Peyer's patch (tissue), 4 donors: ENCODE data around the gene PTPRJ. TPM values are rescaled to one million over a fixed set of nuclear protein-coding genes. Genes with fewer than 3 reads are reported as not detected.
A peak's percentile ranks its signal among the peaks of the same experiment; 100 is the strongest.

Experiments used
- DNase-seq, 3 donors: peaks; one replicate each; pipeline ENCODE4 v3.0.0-alpha.2; 2017 to 2019
- H3K27ac ChIP-seq, 4 donors: fragments of 200-600 bp; sonication (generic); one replicate each; pipeline ENCODE4 v1.5.1; 2016 to 2019
- H3K27me3 ChIP-seq, 2 donors: fragments of 200-600 bp; sonication (generic); one replicate each; pipeline ENCODE4 v1.5.1; 2019
- H3K36me3 ChIP-seq, 3 donors: fragments of 200-600 bp; sonication (generic); one replicate each; pipeline ENCODE4 v1.5.1; 2016 to 2019
- H3K4me1 ChIP-seq, 4 donors: fragments of 200-600 bp; sonication (generic); one replicate each; pipeline ENCODE4 v1.5.1; 2016 to 2019
- H3K4me3 ChIP-seq, 4 donors: fragments of 200-600 bp; sonication (generic); 1 replicate in 3 of 4; 2 replicates in 1 of 4; pipeline ENCODE4 v1.5.1; 2016 to 2019; ENCODE audit warnings: mild to moderate bottlenecking in 1 of 4
- H3K9me3 ChIP-seq, 4 donors: fragments of 200-600 bp; sonication (generic); one replicate each; pipeline ENCODE4 v1.5.1; 2016 to 2019; ENCODE audit warnings: mild to moderate bottlenecking in 1 of 4
- POLR2A ChIP-seq, 2 donors: fragments of 450-650 bp; IDR thresholded peaks; one replicate each; pipeline ENCODE4 v1.5.1; 2017; ENCODE audit warnings: antibody characterized with exemption in 2 of 2, mild to moderate bottlenecking in 2 of 2, moderate library complexity in 2 of 2
- total RNA-seq, 4 donors: library from RNA; depleted of rRNA; stranded (reverse); fragments of >200 nt; gene quantifications; one replicate each; pipeline ENCODE4 v1.1.0, GENCODE V29; 2016
- TF ChIP-seq, protein P1 (sequence below), 6 experiments: fragments of 450-650 bp in 4 of 6; fragments of 200-600 bp in 2 of 6; sonication (generic) in 1 of 6; IDR thresholded peaks; one replicate each; pipeline ENCODE4 v1.5.1; 2017 to 2019; ENCODE audit warnings: antibody characterized with exemption in 6 of 6, mild to moderate bottlenecking in 3 of 6, moderate library complexity in 1 of 6

Gene PTPRJ
- total RNA-seq, 4 donors from 2014 or later, result 28.1 to 50.1 (median 37.5) TPM

DNA sequence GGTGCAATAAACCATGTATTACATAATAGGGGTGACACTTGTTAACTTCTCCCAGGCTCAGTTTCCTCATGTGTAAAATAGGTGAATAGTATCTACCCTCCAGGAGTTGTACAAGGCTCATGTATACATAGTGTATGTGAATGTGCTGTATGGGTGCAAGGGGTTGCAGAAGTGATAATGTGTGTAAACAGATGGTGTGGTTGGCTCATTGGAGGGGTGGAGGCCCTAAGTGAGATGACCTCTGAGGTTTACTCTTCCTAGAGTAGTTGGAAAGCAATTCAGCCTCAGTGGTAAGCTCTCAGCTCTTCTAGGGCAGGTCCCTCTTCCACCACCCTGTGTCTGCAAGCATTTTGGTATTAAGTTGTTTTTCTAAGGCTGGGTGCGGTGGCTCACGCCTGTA is 102.4 kb downstream of the PTPRJ start:
- H3K4me3 ChIP-seq, result no peak overlapping the region
- H3K9me3 ChIP-seq, result no peaks in the 10 kb centered on the region
- no peaks in the 10 kb centered on the region for H3K27me3 ChIP-seq
- TF ChIP-seq, protein P1, sequence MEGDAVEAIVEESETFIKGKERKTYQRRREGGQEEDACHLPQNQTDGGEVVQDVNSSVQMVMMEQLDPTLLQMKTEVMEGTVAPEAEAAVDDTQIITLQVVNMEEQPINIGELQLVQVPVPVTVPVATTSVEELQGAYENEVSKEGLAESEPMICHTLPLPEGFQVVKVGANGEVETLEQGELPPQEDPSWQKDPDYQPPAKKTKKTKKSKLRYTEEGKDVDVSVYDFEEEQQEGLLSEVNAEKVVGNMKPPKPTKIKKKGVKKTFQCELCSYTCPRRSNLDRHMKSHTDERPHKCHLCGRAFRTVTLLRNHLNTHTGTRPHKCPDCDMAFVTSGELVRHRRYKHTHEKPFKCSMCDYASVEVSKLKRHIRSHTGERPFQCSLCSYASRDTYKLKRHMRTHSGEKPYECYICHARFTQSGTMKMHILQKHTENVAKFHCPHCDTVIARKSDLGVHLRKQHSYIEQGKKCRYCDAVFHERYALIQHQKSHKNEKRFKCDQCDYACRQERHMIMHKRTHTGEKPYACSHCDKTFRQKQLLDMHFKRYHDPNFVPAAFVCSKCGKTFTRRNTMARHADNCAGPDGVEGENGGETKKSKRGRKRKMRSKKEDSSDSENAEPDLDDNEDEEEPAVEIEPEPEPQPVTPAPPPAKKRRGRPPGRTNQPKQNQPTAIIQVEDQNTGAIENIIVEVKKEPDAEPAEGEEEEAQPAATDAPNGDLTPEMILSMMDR (IDR thresholded peaks at IDR 0.05), result no peak
- TF ChIP-seq POLR2A (IDR thresholded peaks at IDR 0.05), result no peak
- H3K4me1 ChIP-seq, result peaks cover 0 to 8% (median 0%) of the 10 kb centered on the region in 4 donors
- no peak overlapping the region for H3K27ac ChIP-seq
- DNase-seq, result peak in 1 of 3 donors; percentile 11
- H3K36me3 ChIP-seq, result no peaks in the 10 kb centered on the region

DNA sequence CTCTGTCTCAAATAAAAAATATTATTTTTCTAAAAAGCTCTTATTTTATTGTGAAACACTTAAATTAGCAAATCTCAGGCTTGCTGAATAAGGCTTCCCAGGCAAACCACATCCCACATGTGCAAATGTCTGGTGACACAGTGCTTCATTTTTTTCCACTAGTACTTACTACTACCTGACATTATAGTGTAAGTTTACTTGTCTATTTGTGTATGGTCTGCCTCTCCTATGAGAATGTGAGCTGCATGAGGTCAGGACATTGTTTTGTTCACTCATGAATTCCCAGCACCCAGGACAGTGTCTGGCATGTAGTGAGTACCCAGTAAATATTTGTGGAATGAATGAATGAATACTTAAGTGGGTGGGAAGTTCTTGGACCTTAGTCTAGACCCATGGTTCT is 103.1 kb downstream of the PTPRJ start:
- Histone ChIP-seq H3K9me3 (no peaks in the 10 kb centered on the region), H3K4me1 (peaks cover 0 to 12% (median 0%) of the 10 kb centered on the region in 4 donors), H3K4me3 (no peak overlapping the region), H3K36me3 (no peaks in the 10 kb centered on the region), H3K27ac (no peak overlapping the region), H3K27me3 (no peaks in the 10 kb centered on the region)
- TF ChIP-seq, protein P1 (IDR thresholded peaks at IDR 0.05), result no peak
- TF ChIP-seq POLR2A (IDR thresholded peaks at IDR 0.05), result no peak
- peak in 1 of 3 donors; percentile 23 for DNase-seq

- Histone ChIP-seq H3K9me3 (no peaks in the 10 kb centered on the region), H3K27ac (no peak overlapping the region), H3K4me1 (peaks cover 0 to 18% (median 0%) of the 10 kb centered on the region in 4 donors), H3K27me3 (no peaks in the 10 kb centered on the region), H3K36me3 (no peaks in the 10 kb centered on the region), H3K4me3 (no peak overlapping the region)
- no peak for TF ChIP-seq POLR2A (IDR thresholded peaks at IDR 0.05)
- TF ChIP-seq, protein P1 (IDR thresholded peaks at IDR 0.05), result no peak
- DNase-seq, result no peak
Measured at GRCh38 chr11:48085688-48086087, 105.3 kb downstream of the PTPRJ start.

GRCh38 chr11:48087422-48087821 is 107.1 kb downstream of the PTPRJ start:
- peaks cover 0 to 25% (median 0%) of the 10 kb centered on the region in 4 donors for H3K4me1 ChIP-seq
- no peak for DNase-seq
- TF ChIP-seq, protein P1 (IDR thresholded peaks at IDR 0.05), result no peak
- TF ChIP-seq POLR2A (IDR thresholded peaks at IDR 0.05), result no peak
- H3K27ac ChIP-seq, result no peak overlapping the region
- no peaks in the 10 kb centered on the region for H3K9me3 ChIP-seq
- H3K27me3 ChIP-seq, result no peaks in the 10 kb centered on the region
- H3K36me3 ChIP-seq, result no peaks in the 10 kb centered on the region
- no peak overlapping the region for H3K4me3 ChIP-seq

DNA sequence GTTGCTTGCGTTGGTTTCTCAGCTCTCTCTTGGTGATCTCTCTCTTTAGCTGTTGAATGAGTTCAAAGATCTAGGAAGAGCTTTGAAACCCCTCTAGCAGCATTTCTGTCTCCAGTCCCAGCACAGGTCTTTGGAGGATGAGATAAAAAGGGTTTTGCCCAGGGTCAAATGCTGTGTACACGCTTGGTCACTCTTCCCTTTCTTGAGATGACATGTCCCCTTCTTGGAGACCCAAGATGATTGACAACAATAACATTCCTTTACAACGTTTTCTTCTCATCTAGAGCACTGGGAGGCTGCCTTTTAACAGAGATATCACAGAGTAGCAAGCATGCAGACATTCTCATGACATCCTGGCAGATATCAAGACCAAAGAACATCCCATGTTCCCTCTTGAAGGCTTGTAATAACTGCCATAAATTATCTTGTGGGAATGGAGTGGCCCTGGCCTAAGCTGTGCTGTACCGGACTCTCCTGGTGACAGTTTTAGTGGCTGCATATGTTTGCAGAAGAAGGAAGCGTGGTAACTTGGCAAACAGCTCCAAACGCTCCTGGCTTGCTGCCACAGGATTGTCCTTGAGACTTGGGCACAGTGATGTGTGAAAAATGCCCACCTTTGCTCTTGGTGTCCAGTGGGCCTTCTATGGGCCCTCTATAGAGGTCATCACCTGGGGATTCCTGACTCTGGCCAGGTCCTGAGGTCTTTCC is 107.8 kb downstream of the PTPRJ start:
- H3K4me1 ChIP-seq, result peaks cover 0 to 25% (median 0%) of the 10 kb centered on the region in 4 donors
- peak in 2 of 3 donors; percentile 48 to 66 for DNase-seq

More for the DNA sequence above, 107.8 kb downstream of the PTPRJ start:
- TF ChIP-seq, protein P1 (IDR thresholded peaks at IDR 0.05), result no peak
- TF ChIP-seq POLR2A (IDR thresholded peaks at IDR 0.05), result no peak
- Histone ChIP-seq H3K27ac (no peak overlapping the region), H3K9me3 (no peaks in the 10 kb centered on the region), H3K4me3 (no peak overlapping the region), H3K36me3 (no peaks in the 10 kb centered on the region), H3K27me3 (no peaks in the 10 kb centered on the region)
